GM23248 (cell line): ENCODE data around the gene KIF1A. TPM values are rescaled to one million over a fixed set of nuclear protein-coding genes. Genes with fewer than 3 reads are reported as not detected.

Source experiments
- DNase-seq: peaks from one replicate; pipeline ENCODE4 v3.0.0-alpha.2; 2015
- H2AFZ ChIP-seq: fragments of 200-600 bp; sonication (generic); 2 replicates; pipeline ENCODE4 v1.6.1; 2016; ENCODE audit warnings: antibody characterized with exemption
- H3F3A ChIP-seq: fragments of 200-600 bp; sonication (generic); 2 replicates; pipeline ENCODE4 v1.6.1; 2016; ENCODE audit warnings: mild to moderate bottlenecking, antibody characterized with exemption, mixed run types; ENCODE audit not compliant: insufficient read depth
- H3K27ac ChIP-seq: fragments of 200-600 bp; sonication (generic); 2 replicates; pipeline ENCODE4 v1.5.1; 2016; ENCODE audit warnings: mild to moderate bottlenecking
- H3K27me3 ChIP-seq: fragments of 200-600 bp; sonication (generic); replicated peaks from 2 replicates; pipeline ENCODE4 v1.6.1; 2016; ENCODE audit warnings: mild to moderate bottlenecking; ENCODE audit not compliant: insufficient read depth
- H3K36me3 ChIP-seq: fragments of 200-600 bp; sonication (generic); 2 replicates; pipeline ENCODE4 v1.6.1; 2016; ENCODE audit warnings: low read depth, mild to moderate bottlenecking
- H3K4me1 ChIP-seq: fragments of 200-600 bp; sonication (generic); 2 replicates; pipeline ENCODE4 v1.6.1; 2016; ENCODE audit warnings: mild to moderate bottlenecking; ENCODE audit not compliant: insufficient read depth
- H3K4me2 ChIP-seq: fragments of 200-600 bp; sonication (generic); one replicate; pipeline ENCODE4 v1.6.1; 2016; ENCODE audit warnings: mild to moderate bottlenecking; ENCODE audit not compliant: unreplicated experiment
- H3K4me3 ChIP-seq: fragments of 200-600 bp; sonication (generic); 2 replicates; pipeline ENCODE4 v1.5.1; 2016; ENCODE audit warnings: mild to moderate bottlenecking
- H3K79me2 ChIP-seq: fragments of 200-600 bp; sonication (generic); 2 replicates; pipeline ENCODE4 v1.6.1; 2016; ENCODE audit warnings: mild to moderate bottlenecking; ENCODE audit not compliant: insufficient read depth
- H3K9ac ChIP-seq: fragments of 200-600 bp; sonication (generic); 2 replicates; pipeline ENCODE4 v1.6.1; 2016; ENCODE audit warnings: mild to moderate bottlenecking
- H3K9me2 ChIP-seq: fragments of 200-600 bp; sonication (generic); 2 replicates; pipeline ENCODE4 v1.6.1; 2016; ENCODE audit warnings: mixed run types, mild to moderate bottlenecking, moderate library complexity; ENCODE audit not compliant: insufficient read depth
- H3K9me3 ChIP-seq: fragments of 200-600 bp; sonication (generic); one replicate; pipeline ENCODE4 v1.6.1; 2017; ENCODE audit warnings: low read depth
- H4K20me1 ChIP-seq: fragments of 200-600 bp; sonication (generic); 2 replicates; pipeline ENCODE4 v1.6.0; 2016; ENCODE audit not compliant: insufficient read depth
- EZH2 ChIP-seq: fragments of 200-600 bp; sonication (generic); IDR thresholded peaks from 2 replicates; pipeline ENCODE4 v1.6.1; 2018; ENCODE audit warnings: antibody characterized with exemption, mild to moderate bottlenecking; ENCODE audit not compliant: insufficient read depth, poor library complexity, severe bottlenecking
- EZH2phosphoT487 ChIP-seq: fragments of 200-600 bp; sonication (generic); IDR thresholded peaks from 2 replicates; pipeline ENCODE4 v1.6.1; 2018; ENCODE audit warnings: antibody characterized with exemption, moderate library complexity, mild to moderate bottlenecking, low read depth; ENCODE audit not compliant: insufficient read depth
- WGBS, 2 experiments: methylation state at CpG; one replicate each; pipeline ENCODE4 v1.1.6; 2015 to 2017; ENCODE audit warnings: low lambda C conversion rate in 2 of 2, low coverage in 1 of 2; ENCODE audit errors: missing lambda C conversion rate in 2 of 2; 5-methylcytosine and 5-hydroxymethylcytosine counted together
- in situ Hi-C: fragments of 300-500 bp; cut with MboI; formaldehyde crosslinking; loops from 2 replicates; pipeline ENCODE4 v1.15.0; 2020
- polyA plus RNA-seq: library from polyadenylated mRNA; unstranded; fragments of >200 nt; fragmentation: Nextera tagmentation; extraction: Ambion mirVana; gene quantifications from 2 replicates; pipeline ENCODE4 v1.2.1, GENCODE V29; 2016
- total RNA-seq: library from RNA; depleted of rRNA; stranded (reverse); fragments of >200 nt; shearing (Covaris generic); gene quantifications from 2 replicates; pipeline ENCODE4 v1.2.3, GENCODE V29; 2014

Gene KIF1A
- total and polyA plus RNA-seq, 2 experiments from 2014 or later: under 0.01 to 0.05 TPM

DNA sequence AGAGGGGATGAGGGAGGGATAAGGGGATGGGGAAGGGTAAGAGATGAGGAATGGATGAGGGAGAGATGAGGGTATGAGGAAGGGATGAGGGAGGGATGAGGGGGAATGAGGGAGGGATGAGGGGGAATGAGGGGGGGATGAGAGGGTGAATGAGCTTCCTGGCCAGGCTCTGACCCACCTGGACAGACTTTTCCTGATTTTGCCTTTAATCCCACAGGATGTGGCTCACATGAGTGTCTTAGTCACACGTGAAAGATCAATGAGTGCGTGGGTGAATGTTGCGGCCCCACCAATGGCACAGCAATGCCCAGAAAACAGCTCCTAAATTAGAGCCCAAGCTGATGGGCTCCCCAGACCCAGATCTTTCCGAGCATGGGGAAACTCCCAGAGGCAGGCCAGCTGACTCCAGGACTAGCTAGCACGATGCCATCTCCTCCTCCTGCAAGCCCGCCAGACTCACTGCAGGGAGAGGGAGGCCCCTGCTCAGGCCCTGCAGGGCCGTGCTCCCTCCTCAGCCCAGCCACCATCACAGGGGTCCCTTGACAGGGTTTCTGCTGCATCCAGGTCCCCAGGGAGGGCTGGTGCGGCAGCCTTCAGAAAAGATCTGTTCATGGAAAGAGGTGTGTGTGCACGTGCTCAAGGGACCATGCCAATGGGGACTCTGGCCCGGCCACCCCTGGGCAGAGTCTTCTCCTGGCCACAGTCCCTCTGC lies 87.0 kb downstream of the KIF1A start:
- H3K4me2 ChIP-seq: no peak overlapping the region
- H3K9me2 ChIP-seq: no peaks in the 10 kb centered on the region
- H3K4me1 ChIP-seq: no peaks in the 10 kb centered on the region
- peak; percentile 17 for DNase-seq
- H2AFZ ChIP-seq: no peak overlapping the region
- H3F3A ChIP-seq: no peaks in the 10 kb centered on the region
- H3K4me3 ChIP-seq: no peak overlapping the region
- no peak overlapping the region for H3K27ac ChIP-seq
- WGBS, 2 experiments: 67 to 69% methylated on average over 10 of the region's 10 CpGs
- no peak overlapping the region for H3K9ac ChIP-seq
- in situ Hi-C loops: no loop called here
- H3K9me3 ChIP-seq: no peaks in the 10 kb centered on the region
- H3K36me3 ChIP-seq: no peaks in the 10 kb centered on the region
- H3K79me2 ChIP-seq: no peaks in the 10 kb centered on the region
- TF ChIP-seq EZH2 (no peak), EZH2phosphoT487 (no peak)
- H4K20me1 ChIP-seq: no peaks in the 10 kb centered on the region
- peaks cover 8% of the 10 kb centered on the region; the same call in 1 of the 2 replicates for H3K27me3 ChIP-seq

DNA sequence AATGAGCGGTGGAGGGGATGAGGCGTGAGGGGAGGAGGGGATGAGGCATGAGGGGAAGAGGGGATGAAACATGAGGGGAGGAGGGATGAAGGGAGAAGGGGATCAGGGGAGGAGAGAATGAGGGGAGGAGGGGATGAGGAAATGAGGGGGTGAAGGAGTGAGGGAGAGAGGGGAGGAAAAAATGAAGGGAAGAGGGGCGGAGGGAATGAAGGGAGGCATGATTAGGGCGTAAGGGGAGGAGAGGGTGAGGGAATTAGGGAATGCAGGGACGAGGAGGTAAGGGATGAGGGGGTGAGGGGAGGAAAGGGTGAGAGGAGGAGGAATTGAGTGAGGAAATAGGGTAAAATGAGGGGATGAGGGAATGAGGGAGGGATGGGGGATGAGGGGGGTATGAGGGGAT lies 87.8 kb downstream of the KIF1A start:
- Histone ChIP-seq H3K27me3 (peaks cover 8% of the 10 kb centered on the region; the same call in 1 of the 2 replicates), H3F3A (no peaks in the 10 kb centered on the region), H3K4me2 (no peak overlapping the region), H3K27ac (no peak overlapping the region), H3K4me1 (no peaks in the 10 kb centered on the region), H3K4me3 (no peak overlapping the region), H3K9me2 (no peaks in the 10 kb centered on the region), H3K9ac (no peak overlapping the region), H3K79me2 (no peaks in the 10 kb centered on the region), H2AFZ (no peak overlapping the region), H4K20me1 (no peaks in the 10 kb centered on the region), H3K9me3 (no peaks in the 10 kb centered on the region), H3K36me3 (no peaks in the 10 kb centered on the region)
- no peak for DNase-seq
- in situ Hi-C loops: no loop called here
- TF ChIP-seq EZH2 (no peak), EZH2phosphoT487 (no peak)
- 63% methylated on average over 5 of the region's 5 CpGs; no CpG with 5 or more reads in 1 of the 2 experiments for WGBS, 2 experiments

DNA sequence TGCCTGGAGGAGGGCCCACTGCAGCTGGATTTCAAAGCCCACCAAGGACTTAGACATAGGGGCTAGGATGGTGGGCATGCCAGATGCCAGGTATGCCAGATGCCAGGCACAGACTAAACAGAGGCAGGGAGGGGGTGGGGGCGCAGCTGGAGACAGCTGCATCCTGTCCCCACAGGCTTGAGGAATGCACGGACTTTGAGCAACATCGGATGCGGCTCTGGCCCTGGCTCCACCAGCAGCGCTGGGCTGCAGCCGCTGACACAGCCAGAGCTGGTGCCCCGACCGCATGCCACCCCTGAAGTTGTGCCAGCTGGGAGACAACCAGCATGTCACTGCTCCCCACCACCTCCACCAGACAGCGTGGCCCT lies 88.9 kb downstream of the KIF1A start:
- Histone ChIP-seq H3K4me3 (no peak overlapping the region), H2AFZ (no peak overlapping the region), H3K9me2 (no peaks in the 10 kb centered on the region), H3K79me2 (no peaks in the 10 kb centered on the region), H3K4me2 (no peak overlapping the region), H3K27ac (no peak overlapping the region), H4K20me1 (no peaks in the 10 kb centered on the region), H3K27me3 (peaks cover 8% of the 10 kb centered on the region; the same call in 1 of the 2 replicates), H3F3A (no peaks in the 10 kb centered on the region), H3K9ac (no peak overlapping the region), H3K9me3 (no peaks in the 10 kb centered on the region), H3K36me3 (no peaks in the 10 kb centered on the region), H3K4me1 (no peaks in the 10 kb centered on the region)
- 27 to 32% methylated on average over 9 of the region's 9 CpGs for WGBS, 2 experiments
- in situ Hi-C loops: no loop called here
- TF ChIP-seq EZH2phosphoT487: no peak
- TF ChIP-seq EZH2: no peak
- DNase-seq: peak; percentile 34

DNA sequence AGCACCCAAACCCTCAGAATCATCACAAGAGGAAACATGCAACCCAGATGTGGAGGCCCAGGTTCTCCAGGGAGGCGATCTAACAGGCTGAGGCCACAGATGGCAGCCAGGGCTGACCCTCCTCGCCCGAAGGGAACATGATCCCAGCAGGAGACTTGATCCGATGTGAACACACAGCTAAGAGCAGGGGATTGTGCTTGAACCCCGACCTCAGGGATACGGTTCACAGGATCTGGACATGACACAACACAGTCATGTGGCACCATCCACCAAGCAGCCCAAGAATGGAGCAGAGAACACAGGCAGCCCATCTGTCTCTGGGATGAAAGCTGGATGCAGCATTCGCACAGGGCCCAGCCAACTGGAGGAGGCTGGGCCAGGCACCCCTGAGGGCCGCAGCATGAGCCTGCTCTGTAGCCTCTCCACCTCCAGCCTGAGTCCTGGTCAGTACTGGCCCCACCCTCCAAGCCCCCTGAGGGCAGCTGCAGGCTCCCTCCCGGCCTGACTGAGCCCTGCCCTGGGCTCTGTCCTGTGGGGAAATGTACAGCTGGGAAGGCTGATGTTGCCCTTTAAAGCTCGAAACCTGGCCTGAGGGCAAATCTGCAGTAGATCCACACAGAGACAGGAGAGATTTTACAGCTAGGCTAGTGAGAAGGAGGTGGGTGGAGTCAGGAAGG lies 89.4 kb downstream of the KIF1A start:
- no peak overlapping the region for H3K9ac ChIP-seq
- TF ChIP-seq EZH2phosphoT487: no peak
- no peak for TF ChIP-seq EZH2
- H2AFZ ChIP-seq: no peak overlapping the region
- no peaks in the 10 kb centered on the region for H3K9me3 ChIP-seq
- no peaks in the 10 kb centered on the region for H3K9me2 ChIP-seq
- peaks cover 8% of the 10 kb centered on the region; the same call in 1 of the 2 replicates for H3K27me3 ChIP-seq
- H3K4me2 ChIP-seq: no peak overlapping the region
- H3K27ac ChIP-seq: no peak overlapping the region
- 42 to 43% methylated on average over 10 of the region's 10 CpGs for WGBS, 2 experiments
- in situ Hi-C loops: no loop called here
- H3K79me2 ChIP-seq: no peaks in the 10 kb centered on the region
- H3K36me3 ChIP-seq: no peaks in the 10 kb centered on the region
- no peaks in the 10 kb centered on the region for H3K4me1 ChIP-seq
- no peak overlapping the region for H3K4me3 ChIP-seq
- no peaks in the 10 kb centered on the region for H3F3A ChIP-seq
- H4K20me1 ChIP-seq: no peaks in the 10 kb centered on the region
- no peak for DNase-seq
